GM19463 (cell line): ENCODE measurements around the gene ASB4.
"Not testable (repeated sequence)": the region's sequence is repeated elsewhere in the genome, so short reads cannot be mapped to it uniquely, and the experiment has no call there.

Source experiments
- ATAC-seq: cut with Tn5 transposase; IDR thresholded peaks from one replicate; pipeline ENCODE4 v1.9.1; 2021; ENCODE audit warnings: mild to moderate bottlenecking, moderate library complexity; ENCODE audit not compliant: unreplicated experiment

The ASB4 gene

DNA sequence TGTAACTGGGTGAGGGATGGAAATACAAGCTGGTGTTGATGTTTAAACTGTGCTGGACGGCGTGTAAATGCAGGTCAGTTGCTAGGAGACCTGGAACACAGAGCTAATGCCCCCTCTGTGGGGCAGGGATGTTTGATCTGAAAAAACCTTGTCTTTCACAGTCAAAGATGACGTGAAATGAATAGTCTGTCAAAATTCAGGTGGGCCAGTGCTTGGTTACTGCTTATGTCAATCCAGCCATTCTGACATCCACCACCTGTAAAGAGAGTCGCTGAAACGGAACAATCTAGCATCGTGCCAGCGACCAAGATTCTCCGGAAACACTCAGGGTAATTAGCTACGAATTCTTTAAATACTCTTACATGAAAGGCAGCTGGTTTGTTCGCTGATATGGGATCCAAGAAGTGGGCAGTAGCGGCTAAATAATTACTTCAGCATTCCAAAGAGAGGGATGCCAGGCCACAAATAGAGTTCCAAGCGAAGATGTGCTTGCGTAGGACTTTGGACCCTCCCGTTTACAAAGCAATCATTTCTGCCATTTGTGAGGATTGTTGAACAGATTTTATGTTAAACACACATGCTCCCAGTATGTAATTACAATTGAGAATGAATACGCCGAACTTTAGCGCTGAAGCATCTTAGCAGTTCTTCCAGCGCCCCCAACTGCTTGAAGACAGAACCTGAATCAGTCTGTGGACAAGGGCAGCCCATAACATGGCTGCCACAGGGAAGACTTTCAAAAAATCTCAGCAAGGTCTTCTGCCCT lies 7.3 kb upstream of the ASB4 start:
- ATAC-seq: no peak

DNA sequence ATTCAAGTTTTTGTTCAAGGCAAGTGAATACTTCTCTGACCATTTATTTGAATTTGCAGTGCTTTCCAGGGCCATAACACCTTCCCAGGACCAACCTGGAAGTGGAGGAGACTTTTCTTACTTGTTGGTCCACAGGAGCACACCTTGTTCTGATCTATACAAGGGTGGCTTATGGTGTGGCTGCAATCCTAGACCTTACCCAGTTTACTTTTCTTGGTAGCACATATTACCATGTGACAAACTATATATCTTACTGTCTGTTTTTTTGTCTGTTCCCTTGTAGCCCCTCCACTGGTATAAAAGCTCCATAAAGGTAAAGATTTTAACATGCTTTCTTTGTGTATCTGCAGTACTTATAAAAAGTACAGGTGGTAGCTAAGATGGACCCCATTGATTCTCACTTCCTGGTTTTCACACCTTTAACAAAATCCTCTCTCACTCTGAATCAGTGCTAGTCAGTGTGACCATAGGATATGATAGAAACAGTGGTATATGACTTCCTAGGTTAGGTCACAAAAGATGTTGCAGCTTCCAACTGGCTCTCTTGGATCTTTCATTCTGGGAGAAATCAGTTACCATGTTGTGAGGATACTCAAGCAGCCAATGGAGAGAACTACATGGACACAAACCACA lies 5.6 kb upstream of the ASB4 start:
- peak; percentile 69 for ATAC-seq

DNA sequence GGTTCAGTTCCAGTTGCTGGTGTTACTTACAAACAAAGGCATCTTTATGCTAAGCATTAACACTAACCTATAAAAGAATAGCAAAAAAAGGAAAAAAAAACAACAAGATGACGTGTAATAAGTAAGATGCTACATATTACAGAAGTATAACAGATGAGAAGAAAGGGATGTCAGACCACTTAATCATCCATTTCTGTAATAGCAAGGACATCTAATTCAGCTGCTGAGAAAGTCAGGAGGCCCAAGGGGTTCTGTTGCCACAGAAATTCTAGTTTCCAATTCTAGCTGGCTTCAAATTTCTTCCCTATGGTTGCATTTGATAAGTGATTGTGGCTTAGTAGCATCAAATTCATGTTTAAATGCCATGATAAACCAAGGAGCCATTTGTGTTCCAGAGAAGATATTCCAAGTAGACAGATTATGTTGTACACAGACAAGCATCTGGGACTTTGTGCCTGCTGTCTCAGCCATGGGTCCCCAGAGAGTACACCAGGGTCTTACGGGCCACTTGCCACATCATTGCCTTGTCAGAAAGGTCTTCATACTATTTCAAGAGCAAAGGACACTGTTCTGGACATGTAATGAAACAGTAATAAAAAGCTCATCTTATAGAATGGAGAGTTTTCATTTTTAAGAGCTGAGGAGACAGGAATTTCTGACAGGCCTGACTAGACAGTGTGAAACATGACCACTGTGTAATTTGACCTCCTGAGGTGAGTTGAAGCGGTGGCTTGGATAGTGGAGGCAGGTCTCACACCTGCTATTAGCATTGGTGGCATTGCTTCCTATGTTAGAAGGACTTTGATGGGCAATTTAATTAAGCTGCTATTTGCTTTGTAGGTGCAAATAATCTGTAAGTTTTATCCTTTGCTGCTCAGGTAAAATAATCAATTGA lies 4.2 kb upstream of the ASB4 start:
- ATAC-seq: no peak

DNA sequence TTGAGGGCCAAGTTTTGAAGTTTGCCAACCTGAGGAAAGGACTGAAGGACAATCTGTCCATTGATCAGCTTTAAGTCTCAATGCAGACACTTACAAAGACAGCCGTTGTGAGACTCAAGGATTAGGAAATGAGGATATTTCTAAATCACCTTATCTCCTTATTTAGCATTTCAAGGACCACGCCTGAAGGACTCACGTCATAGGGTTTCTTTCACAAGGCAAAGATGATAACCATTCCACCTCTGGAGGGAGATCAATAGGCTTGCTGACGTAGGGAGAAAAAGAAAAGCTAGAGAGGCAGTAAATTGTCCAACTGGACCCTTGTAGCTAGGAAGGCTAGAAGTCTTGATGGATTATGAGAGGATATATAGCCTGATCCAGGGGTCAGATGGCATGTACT lies 3.3 kb upstream of the ASB4 start:
- no peak for ATAC-seq

DNA sequence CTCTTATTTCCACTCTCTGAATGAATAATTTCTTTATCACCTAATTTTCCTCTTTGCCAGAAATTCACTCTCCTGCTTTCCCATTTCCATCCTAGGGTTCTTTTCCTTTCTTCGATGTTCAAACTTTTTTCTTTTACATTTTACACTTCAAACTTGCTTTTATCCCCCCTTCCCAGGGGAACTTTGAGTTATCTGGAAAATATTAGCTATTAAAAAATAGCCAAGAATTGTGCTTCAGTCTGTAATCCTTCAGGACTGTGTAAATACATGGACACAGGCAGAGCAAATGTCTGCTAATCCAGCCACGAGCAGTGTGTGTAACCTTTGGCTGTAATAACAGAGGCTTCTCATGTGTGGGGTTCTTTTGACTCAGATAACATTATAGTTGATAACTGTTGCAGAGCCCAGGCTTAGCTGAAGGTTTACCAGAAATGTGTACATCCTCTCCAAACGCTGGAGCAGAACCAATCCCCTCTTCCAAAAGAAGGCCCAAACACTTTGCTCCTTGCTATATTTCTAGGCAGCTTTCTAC lies 4.6 kb downstream of the ASB4 start:
- ATAC-seq: no peak

DNA sequence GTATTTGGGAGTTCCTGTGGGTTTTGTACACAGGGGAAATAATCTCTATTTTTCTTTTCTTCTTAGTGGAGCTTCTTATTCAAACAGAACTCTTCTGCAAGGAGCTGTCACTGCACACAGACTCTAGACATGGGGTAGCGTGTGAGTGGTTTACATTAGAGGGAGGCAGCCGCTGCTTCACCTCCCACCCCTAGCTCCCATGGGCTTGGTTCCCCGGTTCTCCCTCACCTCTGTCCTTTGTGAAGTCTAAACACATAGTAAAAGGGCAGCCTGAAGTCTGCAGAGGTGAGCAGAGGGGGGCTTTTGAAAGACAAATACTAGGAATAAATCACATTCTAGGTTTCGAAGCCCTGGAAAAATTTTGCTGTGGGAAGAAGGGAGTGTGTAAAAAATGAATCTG lies 5.5 kb downstream of the ASB4 start:
- ATAC-seq: no peak

DNA sequence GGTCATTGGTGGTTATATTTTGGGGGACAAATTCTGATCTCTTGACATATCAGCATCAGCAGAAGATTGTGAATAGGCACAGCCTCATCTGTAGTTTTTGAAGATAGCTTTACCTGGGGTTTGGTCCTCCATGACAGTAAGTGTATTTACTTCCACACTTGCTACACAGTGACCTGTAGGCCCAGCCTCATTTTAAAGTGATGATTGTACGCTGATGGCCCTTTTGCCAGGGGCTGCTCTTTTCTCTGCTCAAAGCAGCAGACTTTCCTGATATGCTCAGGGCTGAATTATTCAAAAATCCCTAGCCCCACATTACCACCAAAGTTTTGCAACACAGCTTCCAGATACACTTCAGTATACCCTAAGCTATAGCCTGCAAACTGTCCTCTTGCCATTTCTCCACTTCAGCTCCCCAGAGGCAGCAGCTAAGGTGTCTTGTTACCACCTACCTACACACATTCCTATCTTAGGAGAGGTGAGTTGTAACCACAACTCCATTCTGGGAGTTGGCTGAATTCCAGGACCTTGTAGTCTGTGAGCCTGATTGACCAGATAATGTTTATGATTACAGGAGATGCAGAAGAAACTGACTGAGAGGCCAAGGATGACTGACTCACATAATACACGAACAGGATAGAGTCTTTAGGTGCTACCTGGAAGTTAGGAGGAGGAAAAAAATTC lies 6.0 kb downstream of the ASB4 start:
- ATAC-seq: no peak

DNA sequence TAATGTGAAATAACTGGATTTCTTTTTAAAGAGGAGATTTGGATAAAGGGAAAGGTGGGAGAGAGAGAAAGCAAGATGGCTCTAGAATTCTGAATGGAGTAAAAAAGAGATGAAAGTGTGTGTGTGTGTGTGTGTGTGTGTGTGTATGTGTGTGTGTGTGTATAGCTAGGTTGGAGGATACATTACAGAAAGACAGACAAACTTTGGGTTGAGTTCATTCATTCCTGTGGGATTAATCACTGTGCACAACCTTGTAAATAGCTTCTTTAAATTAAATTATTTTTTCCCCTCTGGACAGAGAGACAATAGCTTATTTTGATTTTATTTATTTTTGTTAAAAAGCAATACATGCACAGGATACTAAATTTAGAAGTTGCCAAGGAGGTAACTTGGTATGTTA lies 7.5 kb downstream of the ASB4 start:
- ATAC-seq: no peak

DNA sequence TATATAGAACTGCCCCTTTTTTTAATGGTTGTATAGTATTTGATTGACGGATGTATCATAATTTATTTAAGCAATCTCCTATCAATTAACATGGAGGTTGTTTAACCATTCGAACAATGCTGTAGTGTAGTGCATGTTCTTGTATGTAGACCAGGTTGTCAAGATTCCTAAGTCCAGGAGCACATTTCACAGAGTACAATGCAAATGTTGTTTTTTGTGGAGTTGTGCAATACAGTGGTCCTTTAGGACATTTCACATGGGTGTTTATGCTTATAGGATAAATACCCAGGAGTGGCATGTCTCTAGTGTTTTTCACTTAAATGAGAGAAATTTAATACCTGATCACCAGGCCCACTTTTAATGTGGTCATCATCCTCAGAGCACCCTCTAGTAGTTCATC lies 8.1 kb downstream of the ASB4 start:
- no peak for ATAC-seq

DNA sequence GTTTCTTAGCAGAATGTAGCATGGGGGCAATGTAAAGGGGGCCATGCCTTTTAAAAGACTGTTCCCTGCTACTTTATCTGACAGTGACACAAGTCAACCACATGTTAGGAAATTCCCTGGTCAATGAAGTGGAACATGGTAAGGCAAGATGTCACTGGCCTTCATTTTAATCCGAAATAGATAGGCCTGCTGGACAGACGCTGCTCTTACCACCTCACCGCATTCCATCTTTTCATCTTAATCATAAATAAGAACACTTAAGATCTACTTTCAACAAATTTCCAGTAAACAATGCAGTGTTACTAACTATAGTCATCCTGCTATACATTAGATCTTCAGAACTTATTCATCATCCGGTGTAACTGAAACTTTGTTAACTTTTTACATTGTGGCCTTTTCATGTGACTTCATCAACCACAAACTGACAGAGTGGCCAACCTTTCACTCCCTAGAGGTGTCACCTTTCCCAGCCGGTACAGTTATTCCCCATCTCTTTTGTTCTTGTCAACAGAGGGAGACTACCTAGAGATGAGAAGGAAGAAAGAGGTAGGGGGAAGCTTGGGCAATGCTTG lies 15.6 kb downstream of the ASB4 start:
- ATAC-seq: peak; percentile 82

DNA sequence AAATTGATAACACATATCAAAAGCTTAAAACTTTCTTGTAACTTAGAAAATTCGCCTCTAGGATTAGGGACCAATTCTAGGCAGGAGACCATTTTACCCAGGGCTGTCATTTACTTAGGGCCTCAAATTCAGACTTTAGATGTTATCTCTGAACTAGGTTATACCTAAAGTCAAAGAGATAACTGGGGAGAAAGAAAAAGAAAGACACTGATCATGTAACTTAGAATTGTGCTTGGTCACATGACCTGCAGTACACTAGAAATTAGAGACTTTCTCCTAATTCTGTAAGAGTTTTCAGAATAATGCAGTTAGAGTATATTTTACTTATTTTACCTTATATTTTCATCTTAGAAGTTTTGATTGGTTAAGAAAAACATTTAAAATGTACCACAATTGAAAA lies 16.7 kb downstream of the ASB4 start:
- ATAC-seq: no peak

DNA sequence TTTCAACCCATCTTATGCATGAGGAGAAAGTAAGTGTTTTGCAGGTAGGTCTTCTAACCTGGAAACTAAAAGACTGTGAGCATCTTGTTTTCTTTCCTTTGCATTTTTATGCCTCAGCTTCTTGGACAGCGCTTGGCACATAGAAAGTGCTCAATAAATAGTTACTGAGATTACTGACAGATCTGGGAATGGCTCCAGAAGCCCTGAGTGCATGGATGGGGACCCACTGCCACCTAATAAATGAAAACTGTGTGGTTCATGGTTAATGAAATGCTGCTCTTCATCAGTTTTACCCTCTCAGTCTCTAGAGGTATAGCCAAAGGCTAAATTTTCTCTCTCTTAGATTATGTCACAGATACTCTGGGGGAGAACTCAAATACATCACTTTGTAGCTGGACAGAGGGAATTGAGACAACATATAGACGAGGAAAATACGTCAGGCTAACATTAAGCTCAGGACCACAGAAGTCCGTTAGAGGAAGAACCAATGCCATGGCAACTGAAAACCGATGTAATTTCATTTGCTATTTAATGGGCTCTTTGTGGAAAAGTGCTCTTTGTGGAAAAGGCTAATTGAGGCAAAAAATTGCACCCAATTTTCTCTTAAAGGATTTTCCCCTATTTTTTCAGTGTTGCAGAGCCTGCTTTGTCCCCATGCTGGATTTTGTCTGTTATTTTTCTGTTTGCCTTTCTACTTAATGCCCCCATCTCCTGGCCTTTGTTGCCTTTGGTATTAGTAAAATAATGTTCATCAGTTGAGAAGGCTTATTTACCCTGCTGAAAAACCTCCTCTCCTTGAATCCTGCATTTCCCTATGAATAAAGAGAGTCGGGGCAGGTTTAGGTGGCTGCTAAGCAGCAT lies 17.8 kb downstream of the ASB4 start:
- no peak for ATAC-seq

DNA sequence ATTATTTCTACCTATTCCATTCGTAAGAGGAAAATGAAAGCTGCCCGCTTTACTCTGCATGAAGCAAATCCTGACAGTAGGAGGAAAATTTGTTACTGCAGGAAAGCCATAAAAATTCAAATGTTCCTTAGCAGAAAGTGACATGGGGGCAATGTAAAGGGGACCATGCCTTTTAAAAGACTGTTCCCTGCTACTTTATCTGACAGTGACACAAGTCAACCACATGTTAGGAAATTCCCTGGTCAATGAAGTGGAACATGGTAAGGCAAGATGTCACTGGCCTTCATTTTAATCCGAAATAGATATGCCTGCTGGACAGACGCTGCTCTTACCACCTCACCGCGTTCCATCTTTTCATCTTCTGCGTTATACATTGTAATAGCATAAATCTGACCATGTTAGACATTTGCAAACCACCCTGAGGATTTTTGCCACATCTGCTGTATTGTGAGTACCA lies 18.4 kb downstream of the ASB4 start:
- ATAC-seq: not testable (repeated sequence)

DNA sequence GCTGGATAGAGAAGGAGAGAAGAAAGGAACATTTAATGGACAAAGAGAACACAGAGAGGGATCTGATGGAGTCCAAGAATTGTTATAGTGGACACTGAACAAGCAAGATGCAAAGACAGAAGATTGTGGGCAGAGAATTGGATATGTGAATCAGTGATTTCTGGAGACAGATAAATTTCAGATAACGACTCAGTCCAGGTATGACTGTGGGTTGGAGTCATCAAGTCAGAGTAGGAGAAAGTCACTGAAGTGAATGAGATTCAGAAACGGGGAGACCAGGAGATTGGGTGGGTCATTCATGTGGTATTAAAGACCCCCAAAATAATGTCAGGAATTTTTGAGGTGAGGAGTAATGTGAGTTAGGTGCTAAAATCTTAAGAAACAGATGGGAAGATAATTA lies 23.0 kb downstream of the ASB4 start:
- no peak for ATAC-seq

DNA sequence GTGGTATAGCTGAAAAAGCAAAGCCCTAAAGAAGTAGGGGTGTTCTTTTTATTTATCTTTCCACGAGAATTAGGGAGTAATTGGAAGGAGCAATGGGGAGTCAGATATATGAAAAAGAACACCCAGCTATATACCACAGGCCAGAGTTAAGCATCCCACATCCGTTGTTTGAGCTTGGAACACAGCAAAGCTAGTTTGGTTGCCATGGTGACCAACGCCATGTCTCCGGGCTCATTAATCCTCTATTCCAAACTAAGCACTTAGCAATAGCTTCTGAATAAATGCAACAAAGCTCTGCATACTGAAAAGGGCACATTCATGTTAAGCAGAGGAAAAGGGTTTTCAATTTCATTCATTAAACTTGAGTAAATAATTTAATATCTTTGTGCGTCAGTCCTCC lies 23.5 kb downstream of the ASB4 start:
- no peak for ATAC-seq

DNA sequence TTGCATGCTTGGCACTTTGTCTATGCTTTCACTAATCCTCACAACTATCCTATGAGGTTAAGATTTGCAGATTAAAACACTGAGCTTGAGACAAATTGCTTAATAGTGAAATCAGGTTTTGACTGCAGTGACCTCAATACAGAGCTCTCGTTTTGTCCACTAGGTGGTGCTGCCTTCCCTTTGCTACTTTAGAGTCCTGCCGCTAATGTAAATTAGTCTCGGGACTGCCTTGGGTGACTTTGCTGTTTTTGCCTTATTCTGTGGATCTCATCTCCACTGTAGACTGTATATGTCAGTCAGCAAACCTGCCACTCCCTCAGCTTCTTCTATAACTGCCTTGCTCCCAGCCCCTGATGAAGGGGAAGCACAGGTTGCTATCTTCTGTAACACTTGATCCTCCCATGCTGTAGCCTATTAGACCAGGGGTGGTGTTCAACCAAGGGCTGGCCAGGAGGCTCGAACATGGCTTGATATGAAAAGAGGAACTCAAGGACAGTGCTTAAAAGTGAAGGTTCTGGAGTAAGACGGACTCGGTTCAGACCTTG lies 26.0 kb downstream of the ASB4 start:
- peak; percentile 86 for ATAC-seq

DNA sequence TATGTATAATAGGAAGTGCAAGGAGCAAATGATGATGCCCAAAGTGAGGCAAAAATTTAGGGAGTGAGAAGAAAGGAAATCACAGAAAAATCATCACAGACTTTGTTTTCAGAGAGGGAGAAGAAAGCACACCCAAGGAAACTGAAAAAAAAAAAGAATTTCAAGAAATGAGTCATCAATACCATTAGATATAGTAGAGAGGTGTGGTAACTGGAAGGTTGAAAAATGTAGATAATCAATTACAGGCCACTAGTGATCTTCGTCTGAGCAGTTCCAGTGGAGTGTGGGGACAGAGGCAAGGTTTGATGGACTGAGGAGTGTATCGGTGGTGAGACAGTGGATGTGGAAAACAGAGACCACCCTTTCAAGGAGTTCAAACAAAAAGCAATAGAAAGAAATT lies 31.7 kb downstream of the ASB4 start:
- peak; percentile 70 for ATAC-seq

DNA sequence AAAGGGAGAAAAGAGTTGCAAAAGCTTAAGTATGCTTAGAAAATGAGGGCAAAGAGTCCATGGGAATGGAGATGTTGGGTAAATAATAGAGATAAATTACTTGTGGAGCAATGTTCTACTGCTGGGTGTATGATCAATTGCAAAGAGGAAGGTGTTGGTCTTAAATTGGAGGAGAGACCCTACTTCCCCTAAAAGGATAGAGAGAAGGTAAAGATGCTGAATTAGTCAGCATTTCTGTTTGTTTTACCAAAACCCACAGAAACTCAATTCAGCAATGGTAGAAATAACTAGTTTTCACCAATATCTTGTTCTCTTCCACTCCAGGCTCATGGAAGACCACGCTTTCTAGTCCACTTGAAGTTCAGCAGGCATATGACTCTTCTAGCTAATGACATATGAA lies 32.1 kb downstream of the ASB4 start:
- peak; percentile 41 for ATAC-seq

DNA sequence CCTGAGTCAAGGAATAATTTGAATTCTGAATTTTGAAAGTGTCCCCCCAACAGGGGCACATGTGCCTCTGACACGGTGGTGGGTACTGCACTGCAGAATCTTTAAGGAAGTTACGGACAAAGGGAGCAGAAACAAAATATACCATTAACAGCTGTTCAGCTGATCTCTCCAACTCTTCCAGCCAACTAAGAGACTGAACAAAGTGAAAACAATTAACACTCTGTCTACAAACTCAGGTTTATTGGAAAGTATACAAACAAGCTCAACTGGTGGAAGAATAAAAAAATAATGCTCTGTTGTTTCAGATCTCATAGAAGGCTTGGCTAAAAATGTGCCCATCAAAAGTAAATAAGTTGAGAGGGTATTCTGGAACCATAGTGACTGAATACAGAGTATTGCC lies 34.4 kb downstream of the ASB4 start:
- ATAC-seq: no peak
